Measurements from ENCODE around the gene C9orf72. TPM values are rescaled to one million over a fixed set of nuclear protein-coding genes. Genes with fewer than 3 reads are reported as not detected.
A peak's percentile ranks its signal among the peaks of the same experiment; 100 is the strongest.

C9orf72 gene
- total RNA-seq, 2 donors from 2014 or later = 19.4 to 26.4 TPM

DNA sequence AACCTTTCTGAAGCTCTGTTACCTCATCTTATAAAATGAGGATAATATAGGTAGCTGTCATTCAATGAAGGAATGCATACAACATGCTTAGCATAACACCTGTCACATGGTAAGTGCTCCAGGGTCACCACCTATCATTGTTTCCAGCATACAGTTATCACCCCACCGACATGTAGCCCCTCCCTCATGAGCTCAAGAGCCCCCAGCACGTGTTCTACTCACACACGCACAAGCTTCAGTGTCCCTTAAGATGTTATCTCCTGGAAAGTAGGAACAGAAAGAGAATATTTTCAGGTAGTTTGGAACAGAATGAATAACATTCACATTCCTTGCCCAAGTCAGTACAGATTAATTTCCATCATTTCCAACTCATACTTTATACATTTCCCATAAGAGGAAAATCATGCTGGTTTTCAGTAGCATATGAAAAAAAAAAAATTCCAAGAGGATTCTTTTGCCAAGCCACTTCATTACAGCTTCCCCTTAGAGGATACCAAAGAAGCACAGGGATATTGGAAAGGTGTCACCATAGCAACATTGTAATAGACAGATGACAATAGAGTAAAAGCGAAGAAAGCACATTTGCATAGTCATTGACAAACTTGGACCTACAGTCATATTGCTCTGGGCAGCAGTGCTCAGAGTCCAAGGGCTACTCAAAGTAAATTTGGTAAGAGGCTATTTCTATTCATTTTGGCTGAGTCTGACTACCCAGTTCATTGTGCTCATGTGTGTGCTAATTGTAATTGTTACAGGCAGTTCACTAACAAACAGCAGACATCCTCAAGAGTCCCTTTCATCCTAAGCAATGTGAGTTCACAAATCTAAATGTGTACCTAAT lies 42.1 kb downstream of the C9orf72 start:
- TF ChIP-seq, protein P1, sequence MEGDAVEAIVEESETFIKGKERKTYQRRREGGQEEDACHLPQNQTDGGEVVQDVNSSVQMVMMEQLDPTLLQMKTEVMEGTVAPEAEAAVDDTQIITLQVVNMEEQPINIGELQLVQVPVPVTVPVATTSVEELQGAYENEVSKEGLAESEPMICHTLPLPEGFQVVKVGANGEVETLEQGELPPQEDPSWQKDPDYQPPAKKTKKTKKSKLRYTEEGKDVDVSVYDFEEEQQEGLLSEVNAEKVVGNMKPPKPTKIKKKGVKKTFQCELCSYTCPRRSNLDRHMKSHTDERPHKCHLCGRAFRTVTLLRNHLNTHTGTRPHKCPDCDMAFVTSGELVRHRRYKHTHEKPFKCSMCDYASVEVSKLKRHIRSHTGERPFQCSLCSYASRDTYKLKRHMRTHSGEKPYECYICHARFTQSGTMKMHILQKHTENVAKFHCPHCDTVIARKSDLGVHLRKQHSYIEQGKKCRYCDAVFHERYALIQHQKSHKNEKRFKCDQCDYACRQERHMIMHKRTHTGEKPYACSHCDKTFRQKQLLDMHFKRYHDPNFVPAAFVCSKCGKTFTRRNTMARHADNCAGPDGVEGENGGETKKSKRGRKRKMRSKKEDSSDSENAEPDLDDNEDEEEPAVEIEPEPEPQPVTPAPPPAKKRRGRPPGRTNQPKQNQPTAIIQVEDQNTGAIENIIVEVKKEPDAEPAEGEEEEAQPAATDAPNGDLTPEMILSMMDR (conservative IDR thresholded peaks at IDR 0.05) = no peak
- Histone ChIP-seq H3K4me1 (ENCODE audit: control insufficient read depth, insufficient read depth, low read length) (peaks cover 4% of the 10 kb centered on the region), H3K9ac (ENCODE audit: extremely low read depth, low read length, poor library complexity, severe bottlenecking) (no peak overlapping the region), H3K27ac (ENCODE audit: low read depth, low read length) (no peak overlapping the region), H3K36me3 (ENCODE audit: control insufficient read depth, insufficient read depth, low read length) (no peaks in the 10 kb centered on the region), H3K9me3 (ENCODE audit: control insufficient read depth, low read length) (no peaks in the 10 kb centered on the region), H3K27me3 (ENCODE audit: control insufficient read depth, insufficient read depth, low read length, poor library complexity, severe bottlenecking) (peaks cover 25% of the 10 kb centered on the region), H3K4me3 (ENCODE audit: low read length) (no peak overlapping the region)
- H3K4me1 Mint-ChIP-seq = peaks cover 6% of the 10 kb centered on the region
- H3K4me3 Mint-ChIP-seq = no peak overlapping the region
- no peaks in the 10 kb centered on the region for H3K9me3 Mint-ChIP-seq
- H3K27me3 Mint-ChIP-seq (ENCODE audit: insufficient read depth) = peaks cover 25% of the 10 kb centered on the region
- no peak for DNase-seq
- WGBS, 2 experiments (ENCODE audit: insufficient coverage in 1 of 2, insufficient read length in 1 of 2) = 77% methylated on average over 4 of the region's 4 CpGs; no CpG with 5 or more reads in 1 of the 2 experiments
- no peaks in the 10 kb centered on the region for H3K36me3 Mint-ChIP-seq (ENCODE audit: low read depth)
- H3K27ac Mint-ChIP-seq = no peak overlapping the region

DNA sequence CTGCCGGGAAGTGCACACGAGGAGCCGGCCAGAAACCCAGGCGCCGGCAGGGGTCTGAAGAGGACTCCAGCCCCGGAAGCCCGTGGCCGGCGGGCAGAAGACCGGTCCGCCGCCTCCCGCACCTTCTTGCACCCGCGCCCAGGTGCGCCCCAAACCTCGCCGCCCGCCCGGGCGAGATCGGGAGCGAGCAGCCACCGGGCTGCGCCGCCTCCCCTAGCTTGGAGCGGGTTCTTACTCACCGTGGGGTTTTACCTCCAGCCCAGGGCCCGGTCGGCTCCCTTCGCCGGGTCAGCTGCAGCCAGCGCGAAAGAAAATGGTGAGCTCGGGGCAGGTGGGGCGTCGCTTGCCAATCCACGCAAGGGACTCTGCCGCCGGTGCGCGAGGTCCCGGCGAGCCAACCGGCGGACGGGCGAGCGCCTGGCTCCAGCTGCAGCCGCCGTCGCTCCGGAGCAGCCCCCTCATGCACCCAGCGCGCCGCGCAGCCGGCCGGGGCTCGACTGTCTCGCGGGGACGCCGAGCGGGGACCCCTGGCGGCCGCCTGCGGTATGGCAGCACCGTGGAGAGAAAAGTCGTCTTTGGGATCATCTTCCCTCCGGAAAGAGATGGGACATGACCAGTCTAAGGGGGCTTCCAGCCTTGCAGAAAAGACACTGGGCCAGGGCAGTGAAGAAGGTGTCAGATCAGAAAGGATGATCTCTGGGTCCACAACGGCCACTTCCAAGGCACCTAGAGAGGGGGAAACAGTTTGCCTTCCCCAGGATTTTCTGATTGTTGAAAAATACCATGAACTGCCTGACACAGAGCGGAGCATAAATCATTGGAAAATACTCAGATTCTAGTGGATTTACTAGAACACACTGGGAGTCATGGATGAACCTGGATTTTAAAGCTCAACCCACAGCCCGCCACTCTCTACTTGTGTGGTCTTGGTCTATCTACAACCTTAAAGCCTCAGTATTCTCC lies 43.7 kb downstream of the C9orf72 start, which contains the start of gene MOB3B:
Gene MOB3B (minus strand): TSS at position 499 of the 963 bp plus-strand sequence. CDS start 74,264 bp downstream, outside the sequence.
- TF ChIP-seq, protein P1 (conservative IDR thresholded peaks at IDR 0.05) = peak; percentile 94

DNA sequence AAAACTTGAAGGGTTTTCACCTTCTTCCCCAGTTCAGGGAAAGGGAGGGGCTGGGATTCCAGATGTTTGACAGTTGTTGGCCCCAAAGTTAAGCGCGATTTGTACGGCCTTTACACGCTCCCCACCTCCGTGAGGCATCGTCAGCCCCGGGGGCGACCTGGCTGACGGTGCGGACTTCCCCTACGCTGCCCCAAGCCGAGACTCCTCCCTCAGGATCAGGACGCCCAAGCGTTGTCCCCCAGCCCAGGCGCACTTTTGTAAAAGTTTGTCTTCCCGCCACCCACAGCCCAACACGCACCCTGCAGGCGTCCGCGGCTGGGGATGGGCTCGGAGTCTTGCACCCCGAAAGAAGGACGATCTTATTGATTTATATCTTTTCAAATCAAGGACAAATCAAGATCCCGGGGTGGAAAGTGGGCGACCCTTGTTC lies 44.4 kb downstream of the C9orf72 start:
- Mint-ChIP-seq H3K36me3 (ENCODE audit: low read depth) (no peaks in the 10 kb centered on the region), H3K9me3 (no peaks in the 10 kb centered on the region), H3K27ac (peak overlapping the region; percentile 75), H3K4me1 (peaks cover 6% of the 10 kb centered on the region), H3K4me3 (peak overlapping the region; percentile 86), H3K27me3 (ENCODE audit: insufficient read depth) (peaks cover 28% of the 10 kb centered on the region)
- TF ChIP-seq, protein P1 (conservative IDR thresholded peaks at IDR 0.05) = no peak
- WGBS, 2 experiments (ENCODE audit: insufficient coverage in 1 of 2, insufficient read length in 1 of 2) = 0% methylated on average over 9 to 25 of the region's 25 CpGs
- peak overlapping the region; percentile 88 for H3K4me3 ChIP-seq (ENCODE audit: low read length)
- H3K9me3 ChIP-seq (ENCODE audit: control insufficient read depth, low read length) = no peaks in the 10 kb centered on the region
- no peak overlapping the region for H3K27ac ChIP-seq (ENCODE audit: low read depth, low read length)
- H3K27me3 ChIP-seq (ENCODE audit: control insufficient read depth, insufficient read depth, low read length, poor library complexity, severe bottlenecking) = peaks cover 29% of the 10 kb centered on the region
- DNase-seq = peak; percentile 87
- no peaks in the 10 kb centered on the region for H3K36me3 ChIP-seq (ENCODE audit: control insufficient read depth, insufficient read depth, low read length)
- peak overlapping the region; percentile 67 for H3K9ac ChIP-seq (ENCODE audit: extremely low read depth, low read length, poor library complexity, severe bottlenecking)
- peaks cover 4% of the 10 kb centered on the region for H3K4me1 ChIP-seq (ENCODE audit: control insufficient read depth, insufficient read depth, low read length)

More for the DNA sequence above, 43.7 kb downstream of the C9orf72 start, which contains the start of gene MOB3B:
- H3K27ac ChIP-seq (ENCODE audit: low read depth, low read length) = no peak within 1 kb of the TSS
- H3K27ac Mint-ChIP-seq = peak within 1 kb of the TSS; percentile 75
- no peaks in the 10 kb centered on the region for H3K36me3 Mint-ChIP-seq (ENCODE audit: low read depth)
- H3K4me1 ChIP-seq (ENCODE audit: control insufficient read depth, insufficient read depth, low read length) = peaks cover 4% of the 10 kb centered on the region
- H3K36me3 ChIP-seq (ENCODE audit: control insufficient read depth, insufficient read depth, low read length) = no peaks in the 10 kb centered on the region
- DNase-seq = peak; percentile 95
- H3K9me3 ChIP-seq (ENCODE audit: control insufficient read depth, low read length) = no peaks in the 10 kb centered on the region
- no peaks in the 10 kb centered on the region for H3K9me3 Mint-ChIP-seq
- peak within 1 kb of the TSS; percentile 67 for H3K9ac ChIP-seq (ENCODE audit: extremely low read depth, low read length, poor library complexity, severe bottlenecking)
- peaks cover 29% of the 10 kb centered on the region for H3K27me3 ChIP-seq (ENCODE audit: control insufficient read depth, insufficient read depth, low read length, poor library complexity, severe bottlenecking)
- peak within 1 kb of the TSS; percentile 86 for H3K4me3 Mint-ChIP-seq
- WGBS, 2 experiments (ENCODE audit: insufficient coverage in 1 of 2, insufficient read length in 1 of 2) = 3 to 6% methylated on average over 29 to 74 of the region's 74 CpGs
- peaks cover 28% of the 10 kb centered on the region for H3K27me3 Mint-ChIP-seq (ENCODE audit: insufficient read depth)
- H3K4me1 Mint-ChIP-seq = peaks cover 6% of the 10 kb centered on the region
- H3K4me3 ChIP-seq (ENCODE audit: low read length) = peak within 1 kb of the TSS; percentile 88
